Right atrium auricular region (tissue), 2 donors: ENCODE data around the gene CCDC86. TPM values are rescaled to one million over a fixed set of nuclear protein-coding genes. Genes with fewer than 3 reads are reported as not detected.

Source experiments
- DNase-seq: peaks from one replicate; pipeline ENCODE4 v3.0.0-alpha.2; 2019; ENCODE audit warnings: low spot score
- H3K27ac ChIP-seq, 2 donors: fragments of 200-600 bp; sonication (generic); 1 replicate in 1 of 2; 2 replicates in 1 of 2; pipeline ENCODE4 v1.5.1; 2016 to 2019
- H3K27me3 ChIP-seq, 2 donors: fragments of 200-600 bp; sonication (generic); one replicate each; pipeline versions ENCODE4 v1.5.1 to v1.6.0; 2017 to 2019
- H3K36me3 ChIP-seq: fragments of 200-600 bp; sonication (generic); one replicate; pipeline ENCODE4 v1.5.1; 2016
- H3K4me1 ChIP-seq, 2 donors: fragments of 200-600 bp; sonication (generic); one replicate each; pipeline versions ENCODE4 v1.5.1 to v1.6.0; 2017 to 2019
- H3K4me3 ChIP-seq, 2 donors: fragments of 200-600 bp; sonication (generic); 1 replicate in 1 of 2; 2 replicates in 1 of 2; pipeline ENCODE4 v1.5.1; 2017 to 2019; ENCODE audit warnings: mild to moderate bottlenecking in 1 of 2, moderate library complexity in 1 of 2
- H3K9me3 ChIP-seq, 2 donors: fragments of 200-600 bp; sonication (generic); one replicate each; pipeline ENCODE4 v1.5.1; 2019
- CTCF ChIP-seq, 2 donors: fragments of 200-600 bp; sonication (generic); IDR thresholded peaks; one replicate each; pipeline ENCODE4 v1.5.1; 2019; ENCODE audit warnings: antibody characterized with exemption in 2 of 2
- total RNA-seq, 2 donors: library from RNA; depleted of rRNA; stranded (reverse); fragments of >200 nt; gene quantifications; one replicate each; pipeline ENCODE4 v1.1.0, GENCODE V29; 2016

The CCDC86 gene
- total RNA-seq, 2 donors from 2014 or later: 9.1 to 10.2 TPM

GRCh38 chr11:60895687-60896086 is 53.8 kb downstream of the CCDC86 start:
- Histone ChIP-seq H3K9me3 (no peaks in the 10 kb centered on the region), H3K36me3 (peaks cover 68% of the 10 kb centered on the region), H3K27ac (no peak overlapping the region), H3K4me1 (peaks cover 0 to 7% of the 10 kb centered on the region in 2 donors), H3K27me3 (no peaks in the 10 kb centered on the region), H3K4me3 (no peak overlapping the region)
- TF ChIP-seq CTCF (IDR thresholded peaks at IDR 0.05): no peak
- DNase-seq: no peak

- no peak for DNase-seq
- Histone ChIP-seq H3K36me3 (peaks cover 79% of the 10 kb centered on the region), H3K4me3 (no peak overlapping the region), H3K4me1 (no peaks in the 10 kb centered on the region), H3K27me3 (no peaks in the 10 kb centered on the region), H3K9me3 (no peaks in the 10 kb centered on the region), H3K27ac (no peak overlapping the region)
- TF ChIP-seq CTCF (IDR thresholded peaks at IDR 0.05): no peak
These were observed 55.6 kb downstream of the CCDC86 start for GRCh38 chr11:60897496-60897895.

- Histone ChIP-seq H3K9me3 (no peaks in the 10 kb centered on the region), H3K4me3 (no peak overlapping the region), H3K27me3 (no peaks in the 10 kb centered on the region), H3K4me1 (peaks cover 0 to 3% of the 10 kb centered on the region in 2 donors), H3K36me3 (peaks cover 77% of the 10 kb centered on the region), H3K27ac (peak overlapping the region in 1 of 2 donors; percentile 20)
- TF ChIP-seq CTCF (IDR thresholded peaks at IDR 0.05): peak; percentile 89 to 96
- DNase-seq: no peak
These were observed 57.4 kb downstream of the CCDC86 start for GRCh38 chr11:60899046-60899936.

- no peaks in the 10 kb centered on the region for H3K27me3 ChIP-seq
- TF ChIP-seq CTCF (IDR thresholded peaks at IDR 0.05): no peak
- no peaks in the 10 kb centered on the region for H3K9me3 ChIP-seq
- H3K36me3 ChIP-seq: peaks cover 71% of the 10 kb centered on the region
- H3K27ac ChIP-seq: no peak overlapping the region
- H3K4me1 ChIP-seq: peaks cover 0 to 10% of the 10 kb centered on the region in 2 donors
- H3K4me3 ChIP-seq: no peak overlapping the region
- DNase-seq: no peak
These were observed 58.1 kb downstream of the CCDC86 start for GRCh38 chr11:60899977-60900376.

Other genes with a start within 250 kb of the CCDC86 start
- not detected for gene MS4A8, start 142.5 kb upstream of the CCDC86 start, total RNA-seq
- not detected for gene MS4A18, start 117.4 kb upstream of the CCDC86 start, total RNA-seq
- not detected for gene MS4A15, start 85.2 kb upstream of the CCDC86 start, total RNA-seq
- gene MS4A10, start 56.8 kb upstream of the CCDC86 start, total RNA-seq: not detected
- 1 to 10 TPM in 1 of 2 donors, not detected in 1; 1.3 TPM for gene PTGDR2, start 13.8 kb downstream of the CCDC86 start, total RNA-seq
- not detected for gene ZP1, start 25.4 kb downstream of the CCDC86 start, total RNA-seq
- 10 to 100 TPM; 20.3 to 46.2 TPM for gene PRPF19, start 64.5 kb downstream of the CCDC86 start, total RNA-seq
- 100 to 1,000 TPM; 119 to 124 TPM for gene TMEM109, start 72.0 kb downstream of the CCDC86 start, total RNA-seq
- gene TMEM132A, start 82.3 kb downstream of the CCDC86 start, total RNA-seq: 1 to 10 TPM; 7.5 to 8.4 TPM
- gene SLC15A3, start 110.1 kb downstream of the CCDC86 start, total RNA-seq: 10 to 100 TPM; 12.9 to 17.5 TPM
- under 1 TPM; 0.48 to 0.79 TPM for gene CD6, start 129.6 kb downstream of the CCDC86 start, total RNA-seq